ENCODE data around the gene MRNIP.
A peak's percentile ranks its signal among the peaks of the same experiment; 100 is the strongest.

Gene MRNIP

DNA sequence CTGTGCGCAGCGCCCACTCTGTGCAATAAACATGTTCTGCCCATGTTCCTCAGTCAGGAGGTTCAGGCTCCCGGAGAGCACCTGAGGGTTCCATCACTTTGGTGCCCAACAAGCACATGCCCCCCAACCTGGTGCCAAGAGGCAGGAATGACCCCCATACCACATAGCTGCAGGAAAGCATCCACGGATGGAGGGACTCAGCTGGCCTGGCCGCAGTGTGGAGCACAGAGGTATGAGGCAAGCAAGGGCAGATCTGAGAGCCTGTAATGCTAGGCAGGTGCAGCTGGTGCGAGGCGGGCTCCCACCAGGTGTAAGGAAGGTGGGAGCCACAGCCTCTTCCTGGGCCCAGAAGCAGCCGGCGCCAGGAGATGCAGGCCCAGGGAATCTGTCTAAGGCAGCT, 4.3 kb upstream of the MRNIP start:
- H3K36me3 Mint-ChIP-seq (ENCODE audit: low read depth): peaks cover 35% of the 10 kb centered on the region
- H3K4me3 Mint-ChIP-seq: no peak overlapping the region
- TF ChIP-seq, protein P1, sequence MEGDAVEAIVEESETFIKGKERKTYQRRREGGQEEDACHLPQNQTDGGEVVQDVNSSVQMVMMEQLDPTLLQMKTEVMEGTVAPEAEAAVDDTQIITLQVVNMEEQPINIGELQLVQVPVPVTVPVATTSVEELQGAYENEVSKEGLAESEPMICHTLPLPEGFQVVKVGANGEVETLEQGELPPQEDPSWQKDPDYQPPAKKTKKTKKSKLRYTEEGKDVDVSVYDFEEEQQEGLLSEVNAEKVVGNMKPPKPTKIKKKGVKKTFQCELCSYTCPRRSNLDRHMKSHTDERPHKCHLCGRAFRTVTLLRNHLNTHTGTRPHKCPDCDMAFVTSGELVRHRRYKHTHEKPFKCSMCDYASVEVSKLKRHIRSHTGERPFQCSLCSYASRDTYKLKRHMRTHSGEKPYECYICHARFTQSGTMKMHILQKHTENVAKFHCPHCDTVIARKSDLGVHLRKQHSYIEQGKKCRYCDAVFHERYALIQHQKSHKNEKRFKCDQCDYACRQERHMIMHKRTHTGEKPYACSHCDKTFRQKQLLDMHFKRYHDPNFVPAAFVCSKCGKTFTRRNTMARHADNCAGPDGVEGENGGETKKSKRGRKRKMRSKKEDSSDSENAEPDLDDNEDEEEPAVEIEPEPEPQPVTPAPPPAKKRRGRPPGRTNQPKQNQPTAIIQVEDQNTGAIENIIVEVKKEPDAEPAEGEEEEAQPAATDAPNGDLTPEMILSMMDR (IDR thresholded peaks at IDR 0.05): no peak
- H3K27me3 Mint-ChIP-seq (ENCODE audit: low read depth, poor library complexity): peaks cover 12% of the 10 kb centered on the region
- H3K4me1 Mint-ChIP-seq: peaks cover 33% of the 10 kb centered on the region
- no peak overlapping the region for H3K27ac Mint-ChIP-seq
- H3K9me3 Mint-ChIP-seq: no peaks in the 10 kb centered on the region
- DNase-seq: no peak

DNA sequence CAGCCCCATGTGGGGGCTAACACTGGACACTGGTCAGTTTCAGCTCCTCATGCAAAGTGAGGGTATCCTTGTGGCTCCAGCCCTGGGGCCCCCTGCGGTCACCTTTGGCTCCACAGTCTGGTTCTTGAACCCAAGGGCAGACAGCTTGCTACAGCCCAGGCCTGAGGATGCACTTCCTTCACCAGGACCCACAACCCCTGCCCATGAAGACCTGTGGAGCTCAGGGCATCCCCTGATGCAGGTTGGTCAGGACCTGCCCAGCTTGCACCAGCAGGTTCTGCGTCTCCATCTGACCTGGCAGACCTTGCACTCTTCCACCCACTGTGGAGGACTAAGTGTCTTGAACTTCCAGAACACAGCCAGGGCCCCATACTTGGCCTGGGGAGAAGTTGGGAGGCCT, 3.7 kb upstream of the MRNIP start:
- H3K36me3 Mint-ChIP-seq (ENCODE audit: low read depth): peaks cover 38% of the 10 kb centered on the region
- no peak for DNase-seq
- no peak overlapping the region for H3K4me3 Mint-ChIP-seq
- H3K27me3 Mint-ChIP-seq (ENCODE audit: low read depth, poor library complexity): peaks cover 12% of the 10 kb centered on the region
- H3K9me3 Mint-ChIP-seq: no peaks in the 10 kb centered on the region
- no peak overlapping the region for H3K27ac Mint-ChIP-seq
- peaks cover 33% of the 10 kb centered on the region for H3K4me1 Mint-ChIP-seq
- TF ChIP-seq, protein P1 (IDR thresholded peaks at IDR 0.05): no peak

DNA sequence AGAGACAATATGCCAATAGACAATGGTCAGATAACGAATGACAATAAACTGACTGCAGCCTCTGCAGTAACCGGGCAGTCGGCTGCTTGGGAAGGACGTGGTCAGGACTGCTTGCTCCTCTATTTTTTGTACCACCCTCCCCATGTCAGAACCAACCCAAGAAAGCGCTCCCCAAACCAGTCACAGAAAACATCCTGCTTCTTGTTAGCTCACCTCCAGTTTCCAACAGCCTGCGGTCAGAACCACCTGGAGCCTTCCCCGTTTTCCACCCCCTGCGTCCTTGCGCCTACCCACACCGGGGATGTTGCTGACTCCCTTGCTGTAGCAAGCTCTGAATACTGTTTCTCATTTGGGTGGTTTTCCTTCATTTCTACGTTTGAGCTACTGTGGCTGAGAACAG, 1.7 kb upstream of the MRNIP start:
- peaks cover 29% of the 10 kb centered on the region for H3K4me1 Mint-ChIP-seq
- H3K4me3 Mint-ChIP-seq: peak overlapping the region; percentile 93
- H3K9me3 Mint-ChIP-seq: no peaks in the 10 kb centered on the region
- H3K27ac Mint-ChIP-seq: peak overlapping the region; percentile 44
- peaks cover 40% of the 10 kb centered on the region for H3K36me3 Mint-ChIP-seq (ENCODE audit: low read depth)
- TF ChIP-seq, protein P1 (IDR thresholded peaks at IDR 0.05): no peak
- H3K27me3 Mint-ChIP-seq (ENCODE audit: low read depth, poor library complexity): peaks cover 10% of the 10 kb centered on the region
- DNase-seq: no peak

DNA sequence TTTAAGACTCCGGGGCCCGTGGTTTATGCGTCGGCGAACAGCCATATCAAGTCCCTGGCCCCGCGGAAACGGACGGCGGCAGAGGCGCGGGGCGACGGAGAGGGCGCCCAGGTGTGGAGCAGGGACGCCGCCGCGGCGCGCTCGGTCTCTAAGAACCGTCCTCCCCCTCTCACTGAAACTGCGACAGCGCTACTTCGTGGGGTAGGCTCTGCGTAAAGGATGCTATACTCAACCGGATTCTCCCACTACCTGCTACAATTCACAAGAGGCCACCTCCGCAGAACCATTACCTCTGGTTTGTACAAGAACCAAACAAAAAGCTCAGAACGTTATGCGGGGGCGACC, 404 bp downstream of the MRNIP start:
- peaks cover 29% of the 10 kb centered on the region for H3K4me1 Mint-ChIP-seq
- TF ChIP-seq, protein P1 (IDR thresholded peaks at IDR 0.05): no peak
- peak overlapping the region; percentile 93 for H3K4me3 Mint-ChIP-seq
- peak; percentile 58 for DNase-seq
- H3K27me3 Mint-ChIP-seq (ENCODE audit: low read depth, poor library complexity): peaks cover 10% of the 10 kb centered on the region
- H3K27ac Mint-ChIP-seq: peak overlapping the region; percentile 48
- peaks cover 41% of the 10 kb centered on the region for H3K36me3 Mint-ChIP-seq (ENCODE audit: low read depth)
- no peaks in the 10 kb centered on the region for H3K9me3 Mint-ChIP-seq

DNA sequence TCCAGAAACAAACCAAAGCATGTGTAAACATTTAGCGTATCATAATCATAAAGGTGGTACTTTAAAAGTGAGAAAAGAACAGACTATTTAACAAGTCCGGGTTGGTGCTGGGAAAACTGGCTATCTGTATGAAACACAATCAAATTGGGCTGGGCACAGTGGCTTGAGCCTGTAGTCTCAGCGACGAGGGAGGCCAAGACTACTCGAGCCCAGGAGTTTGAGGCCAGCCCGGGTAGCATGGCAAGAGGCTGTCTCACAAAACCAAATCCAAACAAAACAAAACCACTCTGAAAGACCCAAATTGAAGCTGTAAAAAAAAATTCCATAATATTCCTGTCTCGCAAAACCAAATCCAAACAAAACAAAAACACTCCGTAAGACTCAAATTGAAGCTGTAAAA, 4.3 kb downstream of the MRNIP start:
- H3K36me3 Mint-ChIP-seq (ENCODE audit: low read depth): peaks cover 31% of the 10 kb centered on the region
- no peak for DNase-seq
- H3K4me1 Mint-ChIP-seq: peaks cover 18% of the 10 kb centered on the region
- H3K9me3 Mint-ChIP-seq: no peaks in the 10 kb centered on the region
- H3K27ac Mint-ChIP-seq: no peak overlapping the region
- no peaks in the 10 kb centered on the region for H3K27me3 Mint-ChIP-seq (ENCODE audit: low read depth, poor library complexity)
- no peak overlapping the region for H3K4me3 Mint-ChIP-seq
- TF ChIP-seq, protein P1 (IDR thresholded peaks at IDR 0.05): no peak

DNA sequence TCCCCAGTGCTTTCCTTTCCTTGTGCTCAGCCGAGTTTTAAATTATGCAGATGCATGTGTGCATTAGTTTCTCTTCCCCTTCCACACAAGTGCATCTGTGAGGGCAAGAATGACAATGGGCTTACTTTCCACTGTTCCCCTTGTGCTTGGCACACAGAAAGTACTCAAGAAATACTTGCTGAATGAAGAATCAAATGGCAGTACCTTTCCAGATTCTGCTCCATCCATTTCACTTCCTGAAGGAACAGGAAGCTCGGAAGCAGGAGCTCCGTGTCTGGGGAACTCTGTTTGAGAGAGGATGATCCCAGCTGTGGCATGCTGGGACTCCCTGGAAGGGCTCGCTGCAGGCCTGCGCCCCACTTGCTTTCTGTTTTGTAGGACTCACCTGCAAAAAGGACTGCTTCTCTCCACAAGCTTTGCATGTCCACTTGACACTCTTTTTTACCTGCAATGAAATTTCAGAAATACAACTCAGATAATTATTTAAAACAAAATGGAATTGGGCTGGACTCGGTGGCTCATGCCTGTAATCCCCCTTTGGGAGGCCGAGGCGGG, 5.5 kb downstream of the MRNIP start:
- H3K4me3 Mint-ChIP-seq: no peak overlapping the region
- H3K27me3 Mint-ChIP-seq (ENCODE audit: low read depth, poor library complexity): no peaks in the 10 kb centered on the region

More for the DNA sequence above, 5.5 kb downstream of the MRNIP start:
- Mint-ChIP-seq H3K36me3 (ENCODE audit: low read depth) (peaks cover 31% of the 10 kb centered on the region), H3K9me3 (peaks cover under 1% of the 10 kb centered on the region), H3K27ac (peak overlapping the region; percentile 31), H3K4me1 (peaks cover 12% of the 10 kb centered on the region)
- TF ChIP-seq, protein P1 (IDR thresholded peaks at IDR 0.05): no peak
- no peak for DNase-seq
